HepG2 (cell line): ENCODE data around the gene CARMIL3. TPM values are rescaled to one million over a fixed set of nuclear protein-coding genes. Genes with fewer than 3 reads are reported as not detected.
A peak's percentile ranks its signal among the peaks of the same experiment; 100 is the strongest.

Source experiments
- EEA1 ChIP-seq: sonication (generic); formaldehyde crosslinking; IDR thresholded peaks from 2 replicates; pipeline ENCODE4 v1.5.1; 2020; ENCODE audit warnings: mild to moderate bottlenecking, missing genetic modification reagents, borderline replicate concordance
- EHMT2 ChIP-seq: fragments of 200-600 bp; sonication (generic); IDR thresholded peaks from 2 replicates; pipeline ENCODE4 v1.7.0; 2017; ENCODE audit warnings: antibody characterized with exemption, low read depth, low read length, borderline replicate concordance
- HMGA1 ChIP-seq: sonication (generic); formaldehyde crosslinking; conservative IDR thresholded peaks from 2 replicates; pipeline ENCODE4 v1.4.0; 2020; ENCODE audit warnings: missing genetic modification reagents
- KMT2B ChIP-seq: IDR thresholded peaks from 2 replicates; pipeline ENCODE4 v1.6.1; 2016; ENCODE audit warnings: missing genetic modification reagents, missing compliant biosample characterization
- MED8 ChIP-seq: sonication (generic); formaldehyde crosslinking; IDR thresholded peaks from 2 replicates; pipeline ENCODE4 v1.8.1; 2023; ENCODE audit warnings: mild to moderate bottlenecking, missing genetic modification reagents; ENCODE audit not compliant: insufficient replicate concordance
- ZNF17 ChIP-seq: sonication (generic); formaldehyde crosslinking; IDR thresholded peaks from 2 replicates; pipeline ENCODE4 v1.5.0; 2020; ENCODE audit warnings: mild to moderate bottlenecking, missing genetic modification reagents
- ZNF180 ChIP-seq: sonication (generic); formaldehyde crosslinking; IDR thresholded peaks from 2 replicates; pipeline ENCODE4 v1.4.0; 2020; ENCODE audit warnings: low read depth, missing genetic modification reagents, borderline replicate concordance
- ZNF20 ChIP-seq: sonication (generic); formaldehyde crosslinking; IDR thresholded peaks from 2 replicates; pipeline ENCODE4 v1.4.0; 2020; ENCODE audit warnings: mild to moderate bottlenecking, moderate library complexity, missing genetic modification reagents
- polyA plus RNA-seq, 8 experiments: library from polyadenylated mRNA; depleted of rRNA in 3 of 8; stranded (reverse) in 7 of 8; unstranded in 1 of 8; fragments of >200 nt; fragmentation: Illumina TruSeq in 4 of 8; extraction: Trizol in 4 of 8; gene quantifications; 2 replicates each; pipeline versions ENCODE4 v1.2.1 to v1.2.3, GENCODE V29; 2011 to 2016; ENCODE audit warnings: low read depth in 4 of 8, missing spikeins in 1 of 8, mixed read lengths in 1 of 8; ENCODE audit not compliant: insufficient read depth in 1 of 8
- total RNA-seq, 5 experiments: library from RNA; depleted of rRNA; stranded (reverse); fragments of >200 nt; fragmentation: Illumina TruSeq; extraction: Trizol; gene quantifications; 2 replicates each; pipeline ENCODE4 v1.2.3, GENCODE V29; 2016; ENCODE audit warnings: low read depth in 1 of 5
- TF ChIP-seq, protein P1 (sequence below): sonication (generic); formaldehyde crosslinking; IDR thresholded peaks from 2 replicates; pipeline ENCODE4 v1.4.0; 2020; ENCODE audit warnings: missing genetic modification reagents, borderline replicate concordance
- TF ChIP-seq, protein P2 (sequence below): sonication (generic); formaldehyde crosslinking; IDR thresholded peaks from 2 replicates; pipeline ENCODE4 v1.9.0; 2021; ENCODE audit warnings: missing genetic modification reagents, borderline replicate concordance
- TF ChIP-seq, protein P3 (sequence below): sonication (generic); formaldehyde crosslinking; IDR thresholded peaks from 2 replicates; pipeline ENCODE4 v1.4.0; 2020; ENCODE audit warnings: missing genetic modification reagents
- TF ChIP-seq, protein P4 (sequence below): sonication (generic); formaldehyde crosslinking; IDR thresholded peaks from 2 replicates; pipeline ENCODE4 v1.5.0; 2020; ENCODE audit warnings: missing genetic modification reagents

The CARMIL3 gene
- total and polyA plus RNA-seq, 2 of the 13 experiments (the other 11 are each of a cell fraction or from before 2014, with no cell fraction given): 0.27 to 0.55 TPM

DNA sequence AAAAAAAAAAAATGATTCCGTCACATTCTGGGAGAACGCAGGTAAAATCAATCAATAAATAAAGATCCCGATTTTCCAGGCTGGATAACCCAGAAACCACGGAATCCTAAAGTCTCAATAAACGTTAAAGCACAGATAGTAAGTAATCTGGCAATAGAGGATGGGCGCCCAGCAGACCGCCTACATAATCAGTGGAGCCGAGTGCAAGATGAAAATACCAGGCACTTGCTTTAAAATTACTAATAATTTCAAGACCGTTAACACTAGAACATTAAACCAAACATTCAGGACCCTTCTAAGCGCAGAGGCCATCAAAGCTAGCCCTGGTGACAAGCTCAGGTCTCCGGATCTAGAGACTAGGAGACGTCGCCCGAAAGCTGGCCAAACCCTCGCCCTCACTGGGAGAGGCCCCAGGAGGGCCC, 61.6 kb downstream of the CARMIL3 start (continued):
- TF ChIP-seq, protein P1, sequence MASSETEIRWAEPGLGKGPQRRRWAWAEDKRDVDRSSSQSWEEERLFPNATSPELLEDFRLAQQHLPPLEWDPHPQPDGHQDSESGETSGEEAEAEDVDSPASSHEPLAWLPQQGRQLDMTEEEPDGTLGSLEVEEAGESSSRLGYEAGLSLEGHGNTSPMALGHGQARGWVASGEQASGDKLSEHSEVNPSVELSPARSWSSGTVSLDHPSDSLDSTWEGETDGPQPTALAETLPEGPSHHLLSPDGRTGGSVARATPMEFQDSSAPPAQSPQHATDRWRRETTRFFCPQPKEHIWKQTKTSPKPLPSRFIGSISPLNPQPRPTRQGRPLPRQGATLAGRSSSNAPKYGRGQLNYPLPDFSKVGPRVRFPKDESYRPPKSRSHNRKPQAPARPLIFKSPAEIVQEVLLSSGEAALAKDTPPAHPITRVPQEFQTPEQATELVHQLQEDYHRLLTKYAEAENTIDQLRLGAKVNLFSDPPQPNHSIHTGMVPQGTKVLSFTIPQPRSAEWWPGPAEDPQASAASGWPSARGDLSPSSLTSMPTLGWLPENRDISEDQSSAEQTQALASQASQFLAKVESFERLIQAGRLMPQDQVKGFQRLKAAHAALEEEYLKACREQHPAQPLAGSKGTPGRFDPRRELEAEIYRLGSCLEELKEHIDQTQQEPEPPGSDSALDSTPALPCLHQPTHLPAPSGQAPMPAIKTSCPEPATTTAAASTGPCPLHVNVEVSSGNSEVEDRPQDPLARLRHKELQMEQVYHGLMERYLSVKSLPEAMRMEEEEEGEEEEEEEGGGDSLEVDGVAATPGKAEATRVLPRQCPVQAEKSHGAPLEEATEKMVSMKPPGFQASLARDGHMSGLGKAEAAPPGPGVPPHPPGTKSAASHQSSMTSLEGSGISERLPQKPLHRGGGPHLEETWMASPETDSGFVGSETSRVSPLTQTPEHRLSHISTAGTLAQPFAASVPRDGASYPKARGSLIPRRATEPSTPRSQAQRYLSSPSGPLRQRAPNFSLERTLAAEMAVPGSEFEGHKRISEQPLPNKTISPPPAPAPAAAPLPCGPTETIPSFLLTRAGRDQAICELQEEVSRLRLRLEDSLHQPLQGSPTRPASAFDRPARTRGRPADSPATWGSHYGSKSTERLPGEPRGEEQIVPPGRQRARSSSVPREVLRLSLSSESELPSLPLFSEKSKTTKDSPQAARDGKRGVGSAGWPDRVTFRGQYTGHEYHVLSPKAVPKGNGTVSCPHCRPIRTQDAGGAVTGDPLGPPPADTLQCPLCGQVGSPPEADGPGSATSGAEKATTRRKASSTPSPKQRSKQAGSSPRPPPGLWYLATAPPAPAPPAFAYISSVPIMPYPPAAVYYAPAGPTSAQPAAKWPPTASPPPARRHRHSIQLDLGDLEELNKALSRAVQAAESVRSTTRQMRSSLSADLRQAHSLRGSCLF (CRISPR knock-in tag): 0 out of 2 replicates have a peak, but pooled peaks have one; percentile 83
- TF ChIP-seq ZNF20 (CRISPR knock-in tag) (0 out of 2 replicates have a peak, but pooled peaks have one; percentile 7), ZNF17 (CRISPR knock-in tag) (peak; percentile 52; the same call in 1 of the 2 replicates), KMT2B (CRISPR knock-in tag) (no peak), MED8 (no peak), ZNF180 (peak; percentile 32; the same call in 1 of the 2 replicates), EHMT2 (no peak), HMGA1 (0 out of 2 replicates have a peak, but pooled peaks have one; percentile 88), EEA1 (no peak)
- TF ChIP-seq, protein P2, sequence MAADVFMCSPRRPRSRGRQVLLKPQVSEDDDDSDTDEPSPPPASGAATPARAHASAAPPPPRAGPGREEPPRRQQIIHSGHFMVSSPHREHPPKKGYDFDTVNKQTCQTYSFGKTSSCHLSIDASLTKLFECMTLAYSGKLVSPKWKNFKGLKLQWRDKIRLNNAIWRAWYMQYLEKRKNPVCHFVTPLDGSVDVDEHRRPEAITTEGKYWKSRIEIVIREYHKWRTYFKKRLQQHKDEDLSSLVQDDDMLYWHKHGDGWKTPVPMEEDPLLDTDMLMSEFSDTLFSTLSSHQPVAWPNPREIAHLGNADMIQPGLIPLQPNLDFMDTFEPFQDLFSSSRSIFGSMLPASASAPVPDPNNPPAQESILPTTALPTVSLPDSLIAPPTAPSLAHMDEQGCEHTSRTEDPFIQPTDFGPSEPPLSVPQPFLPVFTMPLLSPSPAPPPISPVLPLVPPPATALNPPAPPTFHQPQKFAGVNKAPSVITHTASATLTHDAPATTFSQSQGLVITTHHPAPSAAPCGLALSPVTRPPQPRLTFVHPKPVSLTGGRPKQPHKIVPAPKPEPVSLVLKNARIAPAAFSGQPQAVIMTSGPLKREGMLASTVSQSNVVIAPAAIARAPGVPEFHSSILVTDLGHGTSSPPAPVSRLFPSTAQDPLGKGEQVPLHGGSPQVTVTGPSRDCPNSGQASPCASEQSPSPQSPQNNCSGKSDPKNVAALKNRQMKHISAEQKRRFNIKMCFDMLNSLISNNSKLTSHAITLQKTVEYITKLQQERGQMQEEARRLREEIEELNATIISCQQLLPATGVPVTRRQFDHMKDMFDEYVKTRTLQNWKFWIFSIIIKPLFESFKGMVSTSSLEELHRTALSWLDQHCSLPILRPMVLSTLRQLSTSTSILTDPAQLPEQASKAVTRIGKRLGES (CRISPR knock-in tag): 0 out of 2 replicates have a peak, but pooled peaks have one; percentile 53
- TF ChIP-seq, protein P3, sequence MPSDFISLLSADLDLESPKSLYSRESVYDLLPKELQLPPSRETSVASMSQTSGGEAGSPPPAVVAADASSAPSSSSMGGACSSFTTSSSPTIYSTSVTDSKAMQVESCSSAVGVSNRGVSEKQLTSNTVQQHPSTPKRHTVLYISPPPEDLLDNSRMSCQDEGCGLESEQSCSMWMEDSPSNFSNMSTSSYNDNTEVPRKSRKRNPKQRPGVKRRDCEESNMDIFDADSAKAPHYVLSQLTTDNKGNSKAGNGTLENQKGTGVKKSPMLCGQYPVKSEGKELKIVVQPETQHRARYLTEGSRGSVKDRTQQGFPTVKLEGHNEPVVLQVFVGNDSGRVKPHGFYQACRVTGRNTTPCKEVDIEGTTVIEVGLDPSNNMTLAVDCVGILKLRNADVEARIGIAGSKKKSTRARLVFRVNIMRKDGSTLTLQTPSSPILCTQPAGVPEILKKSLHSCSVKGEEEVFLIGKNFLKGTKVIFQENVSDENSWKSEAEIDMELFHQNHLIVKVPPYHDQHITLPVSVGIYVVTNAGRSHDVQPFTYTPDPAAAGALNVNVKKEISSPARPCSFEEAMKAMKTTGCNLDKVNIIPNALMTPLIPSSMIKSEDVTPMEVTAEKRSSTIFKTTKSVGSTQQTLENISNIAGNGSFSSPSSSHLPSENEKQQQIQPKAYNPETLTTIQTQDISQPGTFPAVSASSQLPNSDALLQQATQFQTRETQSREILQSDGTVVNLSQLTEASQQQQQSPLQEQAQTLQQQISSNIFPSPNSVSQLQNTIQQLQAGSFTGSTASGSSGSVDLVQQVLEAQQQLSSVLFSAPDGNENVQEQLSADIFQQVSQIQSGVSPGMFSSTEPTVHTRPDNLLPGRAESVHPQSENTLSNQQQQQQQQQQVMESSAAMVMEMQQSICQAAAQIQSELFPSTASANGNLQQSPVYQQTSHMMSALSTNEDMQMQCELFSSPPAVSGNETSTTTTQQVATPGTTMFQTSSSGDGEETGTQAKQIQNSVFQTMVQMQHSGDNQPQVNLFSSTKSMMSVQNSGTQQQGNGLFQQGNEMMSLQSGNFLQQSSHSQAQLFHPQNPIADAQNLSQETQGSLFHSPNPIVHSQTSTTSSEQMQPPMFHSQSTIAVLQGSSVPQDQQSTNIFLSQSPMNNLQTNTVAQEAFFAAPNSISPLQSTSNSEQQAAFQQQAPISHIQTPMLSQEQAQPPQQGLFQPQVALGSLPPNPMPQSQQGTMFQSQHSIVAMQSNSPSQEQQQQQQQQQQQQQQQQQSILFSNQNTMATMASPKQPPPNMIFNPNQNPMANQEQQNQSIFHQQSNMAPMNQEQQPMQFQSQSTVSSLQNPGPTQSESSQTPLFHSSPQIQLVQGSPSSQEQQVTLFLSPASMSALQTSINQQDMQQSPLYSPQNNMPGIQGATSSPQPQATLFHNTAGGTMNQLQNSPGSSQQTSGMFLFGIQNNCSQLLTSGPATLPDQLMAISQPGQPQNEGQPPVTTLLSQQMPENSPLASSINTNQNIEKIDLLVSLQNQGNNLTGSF (CRISPR knock-in tag): peak; percentile 97
- TF ChIP-seq, protein P4, sequence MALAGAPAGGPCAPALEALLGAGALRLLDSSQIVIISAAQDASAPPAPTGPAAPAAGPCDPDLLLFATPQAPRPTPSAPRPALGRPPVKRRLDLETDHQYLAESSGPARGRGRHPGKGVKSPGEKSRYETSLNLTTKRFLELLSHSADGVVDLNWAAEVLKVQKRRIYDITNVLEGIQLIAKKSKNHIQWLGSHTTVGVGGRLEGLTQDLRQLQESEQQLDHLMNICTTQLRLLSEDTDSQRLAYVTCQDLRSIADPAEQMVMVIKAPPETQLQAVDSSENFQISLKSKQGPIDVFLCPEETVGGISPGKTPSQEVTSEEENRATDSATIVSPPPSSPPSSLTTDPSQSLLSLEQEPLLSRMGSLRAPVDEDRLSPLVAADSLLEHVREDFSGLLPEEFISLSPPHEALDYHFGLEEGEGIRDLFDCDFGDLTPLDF (CRISPR knock-in tag): peak; percentile 71; the same call in 1 of the 2 replicates
- TF ChIP-seq, all 625 proteins: peak for 31
